Right lobe of liver (tissue), 6 donors: ENCODE results near the gene WDR45. TPM values are rescaled to one million over a fixed set of nuclear protein-coding genes. Genes with fewer than 3 reads are reported as not detected.

Experiments used
- ATAC-seq, 4 donors: fragments of 200-7000 bp; cut with Tn5 transposase; one replicate each; pipeline ENCODE4 v1.9.1; 2020; ENCODE audit warnings: mild to moderate bottlenecking in 4 of 4, moderate library complexity in 4 of 4
- DNase-seq, 3 donors: peaks; one replicate each; pipeline ENCODE4 v3.0.0-alpha.2; 2020
- H3K27ac ChIP-seq, 3 donors: fragments of 200-600 bp; one replicate each; pipeline ENCODE4 v1.8.0; 2022
- H3K27me3 ChIP-seq, 2 donors: fragments of 200-600 bp; one replicate each; pipeline ENCODE4 v1.8.0; 2022
- H3K36me3 ChIP-seq, 4 donors: fragments of 200-600 bp; sonication (generic) in 1 of 4; one replicate each; pipeline versions ENCODE4 v1.5.1 to v1.8.0; 2017 to 2022; ENCODE audit warnings: control low read depth in 1 of 4
- H3K4me1 ChIP-seq, 4 donors: fragments of 200-600 bp; sonication (generic) in 1 of 4; one replicate each; pipeline versions ENCODE4 v1.5.1 to v1.8.0; 2017 to 2022; ENCODE audit warnings: control low read depth in 1 of 4
- H3K4me3 ChIP-seq, 3 donors: fragments of 200-600 bp; one replicate each; pipeline ENCODE4 v1.8.0; 2022
- H3K9me3 ChIP-seq, 4 donors: fragments of 200-600 bp; sonication (generic) in 1 of 4; one replicate each; pipeline versions ENCODE4 v1.5.1 to v1.8.0; 2017 to 2022; ENCODE audit warnings: control low read depth in 1 of 4
- POLR2A ChIP-seq: fragments of 450-650 bp; IDR thresholded peaks from one replicate; pipeline ENCODE4 v1.6.1; 2017; ENCODE audit warnings: antibody characterized with exemption, mild to moderate bottlenecking
- WGBS: methylation state at CpG from one replicate; pipeline ENCODE4 v1.1.6; 2018; ENCODE audit warnings: low coverage, low lambda C conversion rate; ENCODE audit not compliant: insufficient coverage; ENCODE audit errors: missing lambda C conversion rate; 5-methylcytosine and 5-hydroxymethylcytosine counted together
- intact Hi-C, 2 donors: fragments of 100-400 bp; cut with DNase I; formaldehyde crosslinking; loops; one replicate each; pipeline versions ENCODE4 v1.11.2 to v1.14.1; 2022
- total RNA-seq, 6 experiments: library from RNA; depleted of rRNA in 2 of 6; stranded (reverse); fragments of >200 nt in 2 of 6; fragmentation: NEBNext Ultra II Directional in 3 of 6; extraction: Animal tissue kit (Norgen Biotek cat#: 25700) in 3 of 6; gene quantifications; one replicate each; pipeline versions ENCODE4 v1.1.0 to v1.2.4, GENCODE V29; 2016 to 2023
- TF ChIP-seq, protein P1 (sequence below), 4 donors: fragments of 200-600 bp in 3 of 4; fragments of 450-650 bp in 1 of 4; IDR thresholded peaks; one replicate each; pipeline versions ENCODE4 v1.5.1 to v1.8.0; 2016 to 2022; ENCODE audit warnings: antibody characterized with exemption in 4 of 4, mild to moderate bottlenecking in 2 of 4
- donor health status: DM: no; HTN: yes; CAD: no.
- donor health status: DM: no; HTN: no; CAD: no.
- donor health status: DM: no; HTN: no; CAD: no.
- donor health status: DM: no; HTN: yes; CAD: no.
- donor health status: DM: no; HTN: yes; CAD: no.

The WDR45 gene
- total RNA-seq, 6 experiments from 2014 or later, result 31.8 to 65.2 (median 47.9) TPM

DNA sequence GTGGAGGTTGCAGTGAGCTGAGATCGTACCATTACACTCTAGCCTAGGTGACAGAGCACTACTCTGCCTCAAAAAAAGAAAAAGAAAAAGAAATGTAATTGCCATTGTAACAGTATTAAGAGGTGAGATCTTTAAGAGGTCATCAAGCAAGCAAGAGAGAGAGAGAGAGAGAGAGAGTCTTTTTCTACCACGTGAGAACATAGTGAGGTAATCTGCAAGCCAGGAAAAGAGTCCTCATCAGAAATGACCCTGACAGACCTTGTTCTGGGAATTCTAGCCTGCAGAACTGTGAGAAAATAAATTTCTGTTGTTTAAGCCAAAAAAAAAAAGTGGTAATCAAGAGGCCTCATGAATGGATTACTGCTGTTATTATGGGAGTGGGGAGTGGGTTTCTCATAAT lies 29.0 kb upstream of the WDR45 start:
- TF ChIP-seq, protein P1, sequence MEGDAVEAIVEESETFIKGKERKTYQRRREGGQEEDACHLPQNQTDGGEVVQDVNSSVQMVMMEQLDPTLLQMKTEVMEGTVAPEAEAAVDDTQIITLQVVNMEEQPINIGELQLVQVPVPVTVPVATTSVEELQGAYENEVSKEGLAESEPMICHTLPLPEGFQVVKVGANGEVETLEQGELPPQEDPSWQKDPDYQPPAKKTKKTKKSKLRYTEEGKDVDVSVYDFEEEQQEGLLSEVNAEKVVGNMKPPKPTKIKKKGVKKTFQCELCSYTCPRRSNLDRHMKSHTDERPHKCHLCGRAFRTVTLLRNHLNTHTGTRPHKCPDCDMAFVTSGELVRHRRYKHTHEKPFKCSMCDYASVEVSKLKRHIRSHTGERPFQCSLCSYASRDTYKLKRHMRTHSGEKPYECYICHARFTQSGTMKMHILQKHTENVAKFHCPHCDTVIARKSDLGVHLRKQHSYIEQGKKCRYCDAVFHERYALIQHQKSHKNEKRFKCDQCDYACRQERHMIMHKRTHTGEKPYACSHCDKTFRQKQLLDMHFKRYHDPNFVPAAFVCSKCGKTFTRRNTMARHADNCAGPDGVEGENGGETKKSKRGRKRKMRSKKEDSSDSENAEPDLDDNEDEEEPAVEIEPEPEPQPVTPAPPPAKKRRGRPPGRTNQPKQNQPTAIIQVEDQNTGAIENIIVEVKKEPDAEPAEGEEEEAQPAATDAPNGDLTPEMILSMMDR (IDR thresholded peaks at IDR 0.05), result no peak
- TF ChIP-seq POLR2A, result no peak
- Histone ChIP-seq H3K4me1 (no peaks in the 10 kb centered on the region), H3K4me3 (no peak overlapping the region), H3K27me3 (no peaks in the 10 kb centered on the region), H3K27ac (no peak overlapping the region), H3K9me3 (no peaks in the 10 kb centered on the region), H3K36me3 (peaks cover 0 to 4% (median under 1%) of the 10 kb centered on the region in 4 donors)
- intact Hi-C loops, result no loop called here
- ATAC-seq (peak in 1 of 4 donors; percentile 9), DNase-seq (no peak)
- 36% methylated on average over 2 of the region's 2 CpGs for WGBS

DNA sequence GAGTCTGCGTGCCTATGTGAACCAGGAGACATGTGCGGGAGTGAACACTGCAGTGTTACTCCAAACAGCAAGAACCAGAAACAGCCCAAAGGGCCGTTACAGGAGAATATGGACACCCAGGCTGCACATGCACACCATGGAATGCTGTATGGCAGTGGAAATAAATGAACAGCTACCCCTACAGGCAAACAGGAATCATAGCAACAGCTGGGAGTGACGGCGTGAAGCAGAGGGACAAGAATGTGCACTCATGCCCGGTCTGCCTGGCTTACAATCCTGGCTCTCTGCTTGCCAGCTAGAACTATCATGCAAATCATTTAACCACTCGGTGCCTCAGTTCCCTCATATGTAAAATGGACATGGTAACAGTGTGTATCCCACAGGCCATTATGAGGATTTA lies 27.2 kb upstream of the WDR45 start:
- Histone ChIP-seq H3K27me3 (no peaks in the 10 kb centered on the region), H3K4me3 (no peak overlapping the region), H3K27ac (no peak overlapping the region), H3K36me3 (no peaks in the 10 kb centered on the region), H3K9me3 (no peaks in the 10 kb centered on the region), H3K4me1 (peaks cover 0 to 5% (median 0%) of the 10 kb centered on the region in 4 donors)
- intact Hi-C loops, result no loop called here
- DNase-seq (peak in 1 of 3 donors; percentile 50), ATAC-seq (peak; percentile 71 to 79 (median 74))
- 40% methylated on average over 4 of the region's 7 CpGs for WGBS
- TF ChIP-seq, protein P1 (IDR thresholded peaks at IDR 0.05), result peak; percentile 40 to 50 (median 43)
- no peak for TF ChIP-seq POLR2A

DNA sequence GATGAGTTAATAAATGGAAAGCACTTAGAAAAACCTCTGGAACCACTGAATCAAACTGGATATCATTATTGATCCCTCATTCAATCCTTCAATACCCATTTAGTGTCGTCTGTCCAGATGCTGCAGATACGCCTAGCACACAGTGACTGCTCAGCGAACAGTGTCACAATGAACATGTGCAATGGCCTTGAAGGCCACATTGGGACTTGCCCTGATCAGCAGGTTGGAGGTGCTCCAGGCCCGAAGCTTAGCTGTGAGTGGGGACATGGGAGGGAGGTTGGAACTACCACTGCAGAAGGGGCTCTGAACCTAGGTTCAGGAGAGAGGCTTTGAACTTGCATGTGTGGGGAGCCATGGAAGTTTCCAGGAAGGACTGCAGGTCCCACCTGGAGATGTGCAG lies 26.6 kb upstream of the WDR45 start:
- peaks cover 0 to 9% (median 0%) of the 10 kb centered on the region in 4 donors for H3K4me1 ChIP-seq
- no peak overlapping the region for H3K4me3 ChIP-seq
- no peak for ATAC-seq
- WGBS, result 82% methylated on average over 3 of the region's 4 CpGs
- no peak overlapping the region for H3K27ac ChIP-seq
- no peaks in the 10 kb centered on the region for H3K36me3 ChIP-seq
- no peaks in the 10 kb centered on the region for H3K9me3 ChIP-seq
- TF ChIP-seq, protein P1 (IDR thresholded peaks at IDR 0.05), result no peak
- TF ChIP-seq POLR2A, result no peak
- H3K27me3 ChIP-seq, result no peaks in the 10 kb centered on the region
- intact Hi-C loops, result no loop called here
- no peak for DNase-seq

DNA sequence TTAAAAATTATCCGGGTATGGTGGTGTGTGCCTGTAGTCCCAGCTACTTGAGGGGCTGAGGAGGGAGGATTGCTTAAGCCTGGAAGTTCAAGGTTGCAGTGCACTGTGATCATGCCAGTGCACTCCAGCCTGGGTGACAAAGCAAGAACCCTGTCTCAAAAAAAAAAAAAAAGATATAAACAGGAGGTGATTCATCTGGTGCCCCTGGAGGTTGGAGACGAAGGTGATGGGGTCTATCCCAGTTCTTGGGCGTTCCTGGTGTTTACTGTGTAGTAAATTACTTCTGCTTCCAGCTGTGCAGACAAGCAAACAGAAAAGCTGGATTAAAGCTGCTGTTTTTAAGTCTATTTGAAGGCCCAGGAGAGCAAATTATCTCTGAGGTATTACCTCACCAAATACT lies 23.9 kb upstream of the WDR45 start:
- Histone ChIP-seq H3K9me3 (no peaks in the 10 kb centered on the region), H3K27ac (peak overlapping the region in 1 of 3 donors; percentile 59), H3K27me3 (no peaks in the 10 kb centered on the region), H3K36me3 (no peaks in the 10 kb centered on the region), H3K4me3 (no peak overlapping the region), H3K4me1 (peaks cover 0 to 9% (median 0%) of the 10 kb centered on the region in 4 donors)
- intact Hi-C loops, result no loop called here
- DNase-seq, result no peak
- no peak for TF ChIP-seq POLR2A
- TF ChIP-seq, protein P1 (IDR thresholded peaks at IDR 0.05), result no peak
- ATAC-seq, result no peak
- WGBS, result 23% methylated on average over 3 of the region's 3 CpGs

DNA sequence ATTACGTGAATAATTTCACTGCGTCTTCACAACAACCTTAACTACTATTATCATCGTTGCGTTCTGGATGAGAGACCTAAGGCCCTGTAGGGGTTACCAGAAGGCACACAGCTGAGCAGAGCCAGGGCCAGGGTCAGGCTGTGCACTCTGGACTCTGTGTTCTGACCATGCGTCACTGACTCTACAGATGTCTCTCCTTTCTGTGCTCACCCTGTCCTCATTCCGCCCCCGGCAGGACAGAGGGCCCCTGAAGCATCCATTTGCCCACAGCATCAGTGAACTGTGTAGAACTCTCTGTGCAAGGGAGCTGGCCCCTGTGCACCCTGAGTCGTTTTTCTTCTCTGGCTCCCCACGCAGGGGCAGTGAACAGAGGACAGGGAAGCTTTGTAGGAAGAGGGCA lies 22.5 kb upstream of the WDR45 start:
- ATAC-seq (peak; percentile 71 to 80 (median 73)), DNase-seq (peak; percentile 53 to 81 (median 80))
- Histone ChIP-seq H3K36me3 (no peaks in the 10 kb centered on the region), H3K4me1 (peaks cover 0 to 9% (median 0%) of the 10 kb centered on the region in 4 donors), H3K4me3 (no peak overlapping the region), H3K9me3 (no peaks in the 10 kb centered on the region), H3K27me3 (no peaks in the 10 kb centered on the region), H3K27ac (peak overlapping the region in 2 of 3 donors; percentile 76 to 80)
- TF ChIP-seq POLR2A, result no peak
- TF ChIP-seq, protein P1 (IDR thresholded peaks at IDR 0.05), result no peak
- 54% methylated on average over 7 of the region's 9 CpGs for WGBS
- intact Hi-C loops, result no loop called here
